Dedifferentiated amniotic fluid mesenchymal stem cell (primary cell): ENCODE results near the gene BOD1L1.

ENCODE experiments used
- DNase-seq: peaks from one replicate; pipeline ENCODE4 v3.0.0-alpha.2; 2016; ENCODE audit errors: extremely low spot score

The BOD1L1 gene

DNA sequence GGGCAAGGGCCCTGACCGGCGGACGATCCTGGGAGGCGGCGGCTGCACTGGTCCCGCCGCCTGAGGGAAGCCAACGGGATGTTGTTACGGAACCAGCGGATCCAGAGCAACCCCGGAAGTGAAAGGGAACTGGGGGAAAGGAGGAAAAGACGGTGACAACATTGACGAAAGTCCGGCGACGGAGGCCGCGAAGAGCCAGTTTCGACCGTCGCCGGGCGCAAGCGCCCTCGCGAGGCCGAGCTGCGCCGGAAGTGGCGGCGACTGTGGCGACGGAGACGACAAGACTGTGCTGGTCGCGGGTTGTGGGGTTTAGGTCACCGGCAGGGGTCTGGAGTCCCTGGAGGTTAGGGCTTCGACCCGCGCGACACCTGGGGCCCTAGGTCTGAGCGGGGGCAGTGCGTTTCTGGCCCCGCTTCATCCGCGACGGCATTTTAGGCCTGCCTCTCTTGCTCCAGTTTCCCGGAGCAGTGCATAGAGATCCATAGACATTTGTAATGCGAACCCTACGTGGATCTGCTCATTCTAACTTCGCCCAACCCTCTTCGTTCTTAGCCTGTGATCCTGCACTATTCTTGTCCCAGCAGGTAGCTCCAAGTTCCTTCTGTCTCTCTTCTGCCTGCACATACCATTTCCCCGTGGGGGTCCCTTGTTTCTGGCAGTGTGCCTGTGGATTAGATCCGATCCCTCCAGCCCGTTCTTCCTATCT, at the start of gene BOD1L1:
Gene BOD1L1, minus strand, starts transcription at position 120 of the 706 bp plus-strand sequence. CDS start 138 bp downstream, outside the sequence.
- DNase-seq, result peak; percentile 87

DNA sequence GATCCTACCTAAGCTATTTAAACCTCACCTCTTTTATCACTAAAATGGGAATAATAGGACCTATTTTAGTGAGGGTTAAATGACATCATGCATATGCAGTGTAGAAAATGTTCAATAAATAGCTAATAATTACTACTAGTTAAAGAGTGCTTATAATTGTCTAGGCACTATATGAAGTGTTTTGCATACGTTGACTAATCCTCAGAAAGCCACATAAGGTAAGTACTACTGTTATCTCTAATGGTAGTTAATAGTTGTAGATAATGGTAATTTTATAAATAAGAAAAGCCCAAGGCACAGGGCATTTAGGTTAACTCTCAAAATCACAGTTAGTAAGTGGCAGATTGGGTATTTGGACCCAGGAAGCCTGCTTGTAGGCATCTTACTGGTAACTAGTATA, 47.4 kb upstream of the BOD1L1 start:
- DNase-seq, result no peak

DNA sequence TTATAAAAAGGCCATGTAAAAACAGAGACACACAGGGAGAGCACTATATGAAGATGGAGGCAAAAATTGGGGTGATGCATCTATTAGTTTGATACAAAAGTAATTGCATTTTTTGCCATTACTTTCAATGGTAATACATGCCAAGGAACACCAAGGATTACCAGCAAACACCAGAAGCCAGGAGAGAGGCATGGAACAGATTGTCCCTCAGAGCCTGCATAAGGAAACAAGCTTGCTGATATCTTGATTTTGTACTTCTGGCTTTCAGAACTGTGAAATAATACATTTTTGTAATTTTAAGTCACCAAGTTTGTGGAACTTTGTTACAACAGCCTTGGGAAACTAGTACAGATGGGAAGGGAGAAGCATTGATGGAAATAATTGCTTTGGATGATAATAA, 45.6 kb upstream of the BOD1L1 start:
- no peak for DNase-seq

DNA sequence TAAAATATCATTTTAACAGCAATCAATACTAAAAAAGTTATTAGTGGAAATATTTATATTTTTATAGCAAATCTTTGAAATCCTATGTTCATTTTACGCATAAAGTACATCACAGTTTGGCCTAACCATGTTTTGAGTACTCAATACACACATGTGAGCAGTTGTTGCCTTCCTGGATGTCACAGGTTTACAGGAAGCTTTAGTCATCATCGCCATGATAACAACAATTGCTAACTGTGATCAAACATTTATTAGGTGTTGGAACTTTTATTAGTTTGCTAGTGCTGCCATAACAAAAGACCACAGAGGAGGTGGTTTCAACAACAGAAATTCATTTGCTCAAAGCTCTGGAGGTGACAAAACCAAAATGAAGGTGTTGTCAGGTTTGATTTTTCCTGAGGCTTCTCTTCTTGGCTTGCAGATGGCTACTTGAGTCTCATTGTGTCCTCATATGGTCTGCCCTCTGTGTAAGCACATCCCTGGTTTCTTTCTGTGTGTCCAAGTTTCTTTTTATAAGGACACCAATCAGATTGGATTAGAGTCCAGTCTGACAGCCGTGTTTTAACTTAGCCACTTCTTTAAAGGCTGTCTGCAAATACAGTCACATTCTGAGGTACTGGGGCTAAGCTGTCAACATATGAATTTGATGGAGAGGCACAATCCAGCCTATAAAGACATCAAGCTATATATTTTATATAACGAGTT, 43.1 kb upstream of the BOD1L1 start:
- DNase-seq, result no peak

DNA sequence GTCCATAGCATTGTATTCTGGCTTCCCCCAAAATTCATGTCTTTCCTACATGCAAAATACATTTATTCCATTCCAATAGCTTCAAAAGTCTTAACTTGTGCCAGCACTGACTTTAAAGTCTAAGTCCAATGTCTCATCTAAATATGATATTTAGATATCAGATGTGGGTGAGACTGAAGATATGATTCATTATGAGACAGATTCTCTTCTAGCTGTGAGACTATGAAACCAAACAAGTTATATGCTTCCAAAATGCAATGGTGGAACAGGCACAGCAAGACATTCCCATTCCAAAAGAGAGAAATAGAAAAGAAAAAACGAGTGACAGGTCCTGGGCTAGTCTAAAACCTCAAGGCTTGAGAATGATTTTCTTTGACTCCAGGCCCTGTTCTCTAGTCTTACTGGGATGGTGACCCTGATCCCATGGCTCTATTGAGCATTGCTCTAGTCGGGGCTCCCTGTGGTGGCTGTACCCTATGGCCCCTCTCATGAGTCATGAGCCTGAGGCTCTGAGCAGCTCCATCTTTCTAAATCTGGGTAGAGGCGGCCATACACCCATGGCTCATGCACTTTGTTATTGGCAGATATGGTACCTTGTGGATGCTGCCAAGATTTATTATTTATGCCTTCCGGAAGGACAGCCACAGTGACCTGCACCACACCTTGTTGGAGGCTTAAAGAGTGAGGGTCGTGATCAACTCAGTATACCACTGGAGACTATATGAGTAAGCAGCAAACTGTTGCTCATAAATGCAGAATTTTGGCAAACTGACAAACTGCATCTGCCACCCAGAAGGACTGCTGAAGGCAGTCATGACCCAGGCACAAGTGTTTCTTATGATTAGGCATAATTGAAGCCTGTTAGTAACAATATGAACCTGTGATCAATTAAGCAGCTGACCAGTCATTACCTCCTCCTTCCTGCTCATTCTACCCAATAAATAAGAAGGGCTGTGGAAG, 38.5 kb upstream of the BOD1L1 start:
- DNase-seq, result no peak

DNA sequence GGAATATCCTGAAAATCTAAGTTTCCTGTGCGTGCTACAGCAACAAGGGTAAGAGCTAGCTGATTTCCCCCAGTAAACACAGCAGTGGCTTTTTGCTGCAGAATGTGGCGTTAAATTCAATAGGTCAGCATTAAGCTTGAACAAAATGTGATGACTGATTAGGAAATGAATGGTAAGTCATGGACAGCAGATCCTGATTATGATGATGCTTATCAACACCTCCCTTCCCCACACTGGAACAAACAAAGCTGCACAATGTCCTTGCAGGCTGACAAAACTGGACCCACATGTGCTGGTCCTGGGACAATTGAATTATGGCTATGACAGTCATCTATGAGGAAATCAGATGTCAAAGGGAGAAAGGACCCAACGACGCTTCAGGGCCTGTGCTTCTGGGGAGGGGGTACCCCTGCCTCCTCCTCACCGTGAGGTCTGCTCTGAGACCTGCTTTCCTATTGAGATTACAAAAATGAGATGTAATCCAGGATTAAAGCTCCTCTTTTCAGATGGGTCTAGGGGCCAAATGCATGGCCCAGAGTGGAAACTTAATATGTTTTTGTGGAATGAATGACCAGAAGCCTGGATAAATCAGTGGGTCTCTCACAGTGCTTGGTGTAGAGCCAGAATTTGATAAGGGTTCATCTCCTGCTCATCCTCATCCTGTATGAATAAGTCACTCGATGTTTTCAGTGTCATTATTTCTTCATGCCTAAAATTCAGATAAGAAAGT, 32.0 kb upstream of the BOD1L1 start:
- DNase-seq, result no peak

DNA sequence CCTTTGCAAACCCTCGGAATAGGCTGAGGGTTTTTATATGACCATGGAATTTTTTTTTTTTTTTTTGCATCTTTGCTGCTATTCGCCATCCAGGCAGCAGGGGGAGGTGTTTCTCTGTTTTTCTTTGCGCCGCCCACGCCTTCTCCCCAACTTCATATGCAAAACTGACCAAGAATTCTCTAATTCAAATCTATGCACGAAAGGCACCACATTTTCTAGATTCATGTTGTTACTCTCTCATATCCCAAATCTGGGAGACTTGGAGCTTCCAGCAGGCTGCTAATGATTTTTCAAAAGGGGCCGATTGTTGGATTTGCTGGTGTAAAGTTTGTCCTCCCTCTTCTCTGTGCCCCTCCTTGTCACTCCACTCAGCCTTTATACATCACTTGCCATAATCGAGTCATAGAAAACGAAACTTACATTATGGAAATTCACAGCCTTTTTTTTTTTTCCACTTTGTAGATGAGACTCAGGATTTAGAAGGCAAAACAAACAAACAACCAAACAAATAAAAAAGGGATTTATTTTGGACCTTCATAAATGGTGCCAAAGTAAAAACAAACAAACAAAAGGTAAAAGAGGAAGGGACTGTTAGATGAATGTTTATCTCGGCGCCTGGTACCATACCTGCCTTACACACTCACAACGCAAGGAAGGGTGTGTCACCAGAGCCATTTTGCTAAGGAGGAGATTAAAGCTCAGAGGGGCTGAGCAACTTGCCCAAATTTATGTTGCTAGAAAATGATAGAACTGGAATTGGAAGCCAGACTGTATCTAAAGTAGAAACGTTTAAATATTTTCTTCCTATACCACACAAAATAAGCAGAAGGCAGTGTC, 29.3 kb upstream of the BOD1L1 start:
- peak; percentile 78 for DNase-seq

DNA sequence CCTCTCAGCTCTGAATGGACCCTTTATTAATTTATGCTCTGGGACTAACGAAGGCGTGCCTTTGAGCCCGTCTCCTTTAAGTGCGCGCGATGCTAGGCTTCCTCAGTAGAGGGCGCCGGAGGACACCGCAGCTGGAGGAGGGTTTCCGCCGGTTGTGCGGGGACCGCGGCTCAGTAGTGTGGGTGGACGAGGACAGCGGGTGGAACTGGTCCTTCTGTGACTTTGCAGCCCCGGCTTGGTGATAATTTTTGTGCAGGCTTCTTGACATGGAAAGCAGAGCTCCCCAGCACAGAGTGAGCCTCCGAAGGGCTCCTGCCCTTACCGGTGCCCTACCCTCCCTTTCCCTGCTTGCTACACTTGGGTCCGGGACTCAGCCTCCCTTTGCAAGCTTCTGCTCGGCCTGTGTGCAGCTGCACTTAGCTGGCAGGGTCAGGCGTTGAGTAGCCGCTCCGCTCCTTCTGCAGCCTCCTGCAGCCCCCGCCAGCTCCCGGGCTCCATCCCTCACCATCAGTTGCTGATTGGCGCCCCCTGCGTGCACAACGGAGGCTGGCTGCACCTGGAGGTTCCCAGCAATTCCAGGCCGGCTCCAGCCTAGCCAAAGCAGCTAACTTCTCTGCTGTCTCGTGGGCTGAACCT, 26.8 kb upstream of the BOD1L1 start:
- DNase-seq, result peak; percentile 76

DNA sequence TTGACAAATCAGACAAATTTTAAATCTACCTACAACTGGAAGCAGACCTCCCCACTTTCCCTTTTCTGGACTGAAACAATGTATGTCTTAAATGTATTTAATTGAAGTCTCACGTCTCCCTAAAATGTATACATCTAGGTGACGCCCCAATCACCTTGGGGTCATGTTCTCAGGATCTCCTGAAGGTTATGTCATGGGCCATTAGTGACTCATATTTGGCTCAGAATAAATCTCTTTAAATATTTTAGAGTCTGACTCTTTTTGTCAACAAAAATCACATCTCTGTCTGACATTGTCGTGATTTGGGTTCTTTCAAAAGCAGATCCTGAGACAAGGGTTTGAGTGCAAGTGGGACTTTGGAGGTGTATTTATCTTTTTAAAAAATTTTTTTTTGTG, 26.2 kb upstream of the BOD1L1 start:
- DNase-seq, result no peak

DNA sequence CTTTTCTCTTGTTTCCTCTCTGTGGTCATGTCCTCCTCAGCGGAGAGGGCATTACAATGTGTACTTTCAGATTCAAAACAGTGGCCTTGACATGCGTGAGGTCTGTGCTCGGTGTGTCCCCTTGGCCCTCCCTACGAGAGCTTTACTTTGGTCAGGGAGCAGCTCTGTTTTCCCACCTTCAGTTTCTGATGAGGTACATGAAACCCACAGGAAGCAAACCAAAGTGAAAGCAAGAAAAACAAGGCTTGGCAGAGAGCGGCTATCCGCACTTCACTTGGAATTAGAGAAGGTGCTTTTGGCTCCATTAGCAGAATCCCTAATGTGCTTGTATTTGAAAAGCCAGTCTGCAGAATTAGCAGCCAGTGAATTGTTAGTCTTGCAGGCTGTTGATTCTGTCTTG, 19.5 kb upstream of the BOD1L1 start:
- DNase-seq, result no peak

DNA sequence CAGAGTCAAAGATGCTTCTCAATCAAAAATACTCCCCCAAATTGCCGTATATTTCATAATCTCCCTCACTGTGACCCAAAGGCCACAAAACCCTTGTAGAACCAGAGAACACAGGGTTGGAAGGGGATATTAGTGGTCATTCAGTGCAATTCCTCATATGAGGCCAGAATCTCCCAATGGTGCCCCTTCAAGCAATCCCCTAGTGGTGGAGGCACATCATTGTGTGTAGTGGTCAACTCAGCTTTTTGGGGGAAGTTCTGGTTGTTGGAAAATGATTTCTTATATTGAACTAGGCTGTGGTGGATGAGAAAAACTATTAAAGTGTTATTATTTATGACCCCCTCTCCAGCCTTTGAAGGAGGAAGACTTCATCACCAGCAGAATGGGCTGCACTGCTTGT, 17.6 kb upstream of the BOD1L1 start:
- DNase-seq, result no peak

DNA sequence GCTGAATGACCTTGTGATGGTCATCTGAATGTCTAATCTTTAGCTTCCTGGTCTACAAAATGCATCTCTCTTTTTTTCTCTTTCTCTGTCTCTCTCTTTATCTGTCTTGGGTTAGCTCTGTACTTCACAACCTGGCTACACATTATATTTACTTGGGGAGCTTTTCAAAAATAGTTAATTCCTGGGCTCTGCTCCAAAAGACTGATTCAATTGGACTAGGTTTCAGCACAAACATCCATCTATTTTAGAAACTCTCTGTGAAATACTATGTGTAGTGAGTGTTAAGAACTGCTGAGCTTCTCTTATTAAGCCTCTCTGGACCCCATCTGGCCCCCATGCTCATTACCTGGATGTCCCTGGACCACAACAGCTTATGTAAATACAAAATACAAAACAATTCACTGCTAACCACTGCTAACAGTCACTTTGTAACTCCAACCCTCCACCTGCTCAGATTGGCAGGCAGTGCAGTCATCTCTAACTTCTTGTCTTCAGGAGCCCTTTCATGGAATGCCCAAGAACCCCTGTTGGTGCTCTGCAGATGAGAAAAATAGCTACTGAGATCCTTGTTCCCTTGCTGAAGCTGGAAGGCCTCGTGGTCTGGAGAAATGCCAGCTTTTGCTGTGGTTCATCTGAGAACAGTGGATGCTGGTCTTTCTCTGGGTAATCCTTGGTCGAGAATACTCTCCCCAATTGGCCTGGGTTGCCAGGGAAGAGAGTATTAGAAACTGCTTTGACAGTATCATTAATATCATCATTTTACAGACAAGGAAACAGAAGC, 14.8 kb upstream of the BOD1L1 start:
- no peak for DNase-seq

DNA sequence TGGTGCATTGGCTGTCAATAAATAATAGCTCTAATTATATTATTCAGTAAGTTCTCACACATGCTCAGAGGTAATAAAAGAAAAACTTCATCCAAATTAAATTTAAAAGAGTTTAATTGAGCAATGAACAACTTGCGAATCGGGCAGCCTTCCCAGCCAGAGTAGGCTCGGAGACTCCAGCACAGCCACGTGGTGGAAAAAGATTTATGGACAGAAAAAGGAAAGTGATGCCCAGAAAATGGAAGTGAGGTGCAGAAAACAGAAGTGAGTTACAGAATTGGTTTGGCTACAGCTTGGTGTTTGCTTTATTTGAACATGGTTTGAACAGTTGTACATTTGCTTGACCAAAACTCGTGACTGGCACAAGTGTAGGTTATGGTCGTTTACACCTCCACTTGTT, 13.6 kb upstream of the BOD1L1 start:
- no peak for DNase-seq

DNA sequence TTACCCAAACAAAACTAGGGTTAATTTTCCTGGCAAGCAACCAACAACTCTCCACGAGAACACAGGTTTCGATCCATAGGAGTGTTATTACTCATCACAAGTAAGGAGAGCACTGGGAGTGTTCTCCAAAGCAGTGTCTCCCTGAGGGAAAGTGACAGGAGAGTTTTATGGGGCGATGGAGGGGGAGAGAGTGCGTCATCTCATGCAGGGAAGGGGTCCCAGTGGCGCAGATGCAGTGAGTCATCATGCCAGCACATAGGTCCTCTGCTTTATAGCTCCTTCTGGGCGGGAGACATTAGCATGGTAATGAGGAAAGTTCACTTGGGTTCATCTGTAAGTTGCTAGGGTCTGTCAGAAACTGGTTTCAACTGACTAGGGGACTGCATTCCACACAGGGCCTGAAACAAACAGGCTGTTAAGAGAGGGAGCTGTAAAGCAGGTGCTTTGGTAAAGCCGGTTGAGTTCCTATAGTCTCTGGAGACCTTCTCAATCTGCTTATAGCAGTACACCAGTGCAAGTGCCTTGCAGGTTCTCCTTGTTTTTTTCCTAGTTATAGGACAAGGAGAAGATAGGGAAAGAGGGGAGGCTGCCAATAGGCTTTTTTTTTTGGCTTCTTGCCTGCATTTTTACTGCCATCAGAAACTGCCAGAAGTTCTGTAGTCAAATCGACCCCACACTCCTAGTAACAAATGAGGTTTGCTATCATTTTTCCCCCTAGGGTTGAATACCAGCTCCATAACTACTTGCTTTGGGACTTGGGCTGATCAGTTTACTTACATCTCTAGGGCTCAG, 12.8 kb upstream of the BOD1L1 start:
- DNase-seq, result no peak

DNA sequence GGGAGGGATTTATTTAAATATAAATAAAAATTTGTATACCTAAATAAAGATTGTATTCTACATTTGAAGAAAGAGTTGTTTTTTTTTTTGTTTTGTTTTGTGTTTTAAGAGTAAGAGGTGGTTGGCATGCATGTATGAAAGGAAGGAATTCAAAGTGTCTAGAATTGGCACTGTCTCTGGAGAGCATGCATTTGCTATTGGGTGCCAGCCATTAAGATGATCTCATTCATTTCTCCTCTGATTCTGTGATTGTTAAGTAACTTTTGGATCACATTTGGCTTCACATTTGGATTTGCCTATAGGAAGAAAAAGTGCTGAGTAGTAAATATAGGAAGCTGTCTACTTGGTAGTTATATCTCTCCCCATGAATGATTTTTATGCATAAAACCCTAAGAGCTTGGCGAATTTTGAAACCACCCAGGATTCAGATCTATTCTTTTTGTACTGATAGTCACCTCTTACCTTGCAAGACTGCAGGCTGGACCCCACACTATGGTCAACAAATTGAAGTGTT, 7.8 kb upstream of the BOD1L1 start:
- DNase-seq, result peak; percentile 71

DNA sequence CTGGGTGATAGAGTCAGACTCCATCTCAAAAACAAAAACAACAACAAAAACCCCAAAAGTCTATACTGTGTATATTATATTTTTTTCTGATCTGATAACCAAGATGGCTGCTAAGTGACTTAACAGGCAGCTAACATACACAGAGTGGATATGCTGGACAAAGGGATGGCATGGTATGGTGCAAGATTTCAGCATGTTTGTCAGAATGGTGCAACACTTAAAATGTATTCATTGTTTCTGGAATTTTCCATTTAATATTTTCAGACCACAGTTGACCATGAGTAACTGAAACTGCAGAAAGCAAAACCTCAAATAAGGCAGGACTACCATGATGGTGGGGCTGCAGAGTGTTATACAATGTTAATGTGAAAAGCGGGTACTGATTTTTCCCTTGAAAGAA, 6.1 kb upstream of the BOD1L1 start:
- DNase-seq, result no peak

DNA sequence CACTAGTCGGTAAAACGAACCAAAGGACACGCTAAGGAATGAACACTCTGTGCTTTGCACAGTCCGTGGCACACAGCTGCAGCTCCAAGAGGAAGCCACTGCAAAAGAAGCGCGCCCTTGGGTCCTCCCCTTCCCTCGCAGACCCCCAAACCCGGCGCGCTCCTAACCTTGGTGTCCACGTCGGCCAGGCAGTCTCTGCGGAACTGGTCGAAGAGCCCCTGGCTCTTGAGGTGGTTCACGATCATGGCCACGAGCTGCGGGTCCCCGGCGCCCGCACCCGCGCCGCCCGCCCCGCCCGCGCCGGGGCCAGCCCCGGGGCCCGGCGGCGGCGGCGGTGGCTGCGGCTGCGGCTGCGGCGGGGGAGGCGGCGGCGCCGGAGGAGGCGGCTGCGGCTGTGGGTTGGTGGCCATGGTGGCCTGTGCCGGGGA, 333 bp downstream of the BOD1L1 start:
- no peak for DNase-seq

DNA sequence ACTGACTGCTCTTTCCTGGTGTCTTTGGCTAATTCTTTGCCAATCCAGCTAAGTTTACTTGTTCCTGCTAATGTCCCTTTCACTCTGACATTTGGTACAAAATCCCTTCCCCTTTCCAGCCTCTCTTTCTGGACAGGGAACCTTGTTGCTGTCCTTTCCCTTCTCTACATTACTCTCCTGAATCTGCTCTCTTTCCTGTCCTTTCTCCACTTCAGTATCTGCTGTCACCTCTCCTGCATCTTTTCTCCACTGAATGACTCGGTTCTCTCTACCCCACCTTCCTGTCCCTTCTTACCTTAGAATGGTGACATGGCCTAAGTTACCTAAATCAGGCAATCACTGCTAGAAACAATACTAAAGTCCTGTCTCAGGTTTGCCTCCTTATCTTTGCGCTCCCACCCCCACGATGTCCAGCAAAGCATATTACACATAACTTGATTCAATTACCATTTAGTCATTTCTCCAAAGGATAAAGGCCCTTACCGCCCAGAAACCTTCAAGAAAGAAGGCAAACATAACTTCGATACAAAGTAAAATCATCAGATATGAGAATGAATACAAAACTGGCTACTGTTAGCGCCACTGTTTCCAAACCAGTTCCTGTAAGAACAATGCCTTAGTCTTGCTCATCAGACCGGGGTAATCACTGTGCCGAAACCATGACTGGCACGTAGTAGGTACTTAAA, 890 bp downstream of the BOD1L1 start:
- no peak for DNase-seq
